ENCODE data around the gene SRRM2.

SRRM2 gene

GRCh38 chr16:2741168-2741567 lies 11.3 kb upstream of the SRRM2 start:
- DNase-seq, result no peak

GRCh38 chr16:2742323-2743006 lies 10.0 kb upstream of the SRRM2 start:
- no peak for DNase-seq

GRCh38 chr16:2743007-2743810 lies 9.2 kb upstream of the SRRM2 start:
- DNase-seq, result no peak

- DNase-seq, result no peak
Measured at GRCh38 chr16:2744711-2745110, 7.7 kb upstream of the SRRM2 start.

GRCh38 chr16:2745116-2745890 lies 7.1 kb upstream of the SRRM2 start:
- no peak for DNase-seq

GRCh38 chr16:2745961-2746360 lies 6.5 kb upstream of the SRRM2 start:
- no peak for DNase-seq

GRCh38 chr16:2748757-2749455 lies 3.5 kb upstream of the SRRM2 start:
- DNase-seq, result peak; percentile 71 to 77

- DNase-seq, result no peak
Measured at GRCh38 chr16:2749476-2749875, 3.0 kb upstream of the SRRM2 start.

- DNase-seq, result no peak
Measured at GRCh38 chr16:2749936-2750335, 2.5 kb upstream of the SRRM2 start.

- peak; percentile 76 to 87 for DNase-seq
Measured at GRCh38 chr16:2751577-2752034, 832 bp upstream of the SRRM2 start.

- peak; percentile 48 to 68 for DNase-seq
Measured at GRCh38 chr16:2752850-2753732, 653 bp downstream of the SRRM2 start.

- no peak for DNase-seq
Measured at GRCh38 chr16:2753733-2754020, 1.2 kb downstream of the SRRM2 start.

- DNase-seq, result no peak
Measured at GRCh38 chr16:2755158-2755557, 2.7 kb downstream of the SRRM2 start.

- no peak for DNase-seq
Measured at GRCh38 chr16:2756288-2757015, 4.0 kb downstream of the SRRM2 start.

- no peak for DNase-seq
Measured at GRCh38 chr16:2757344-2757743, 4.9 kb downstream of the SRRM2 start.

GRCh38 chr16:2761472-2761871 lies 9.0 kb downstream of the SRRM2 start:
- no peak for DNase-seq

GRCh38 chr16:2761886-2762583 lies 9.6 kb downstream of the SRRM2 start:
- DNase-seq, result no peak

- no peak for DNase-seq
Measured at GRCh38 chr16:2762711-2763110, 10.3 kb downstream of the SRRM2 start.

GRCh38 chr16:2763173-2763572 lies 10.7 kb downstream of the SRRM2 start:
- no peak for DNase-seq

- no peak for DNase-seq
Measured at GRCh38 chr16:2764718-2765117, 12.3 kb downstream of the SRRM2 start.
